Measurements from ENCODE around the gene WASF2.
A peak's percentile ranks its signal among the peaks of the same experiment; 100 is the strongest.
"Not testable (repeated sequence)": the region's sequence is repeated elsewhere in the genome, so short reads cannot be mapped to it uniquely, and the experiment has no call there.

The WASF2 gene

GRCh38 chr1:27492796-27493195 lies 2.8 kb upstream of the WASF2 start:
- no peak for DNase-seq

- no peak for DNase-seq
Measured at GRCh38 chr1:27491748-27492700, 2.1 kb upstream of the WASF2 start.

GRCh38 chr1:27489501-27489972 lies 430 bp downstream of the WASF2 start:
- DNase-seq, result no peak

- DNase-seq, result peak; percentile 79 to 88
Measured at GRCh38 chr1:27487966-27488884, 1.7 kb downstream of the WASF2 start.

- DNase-seq, result no peak
Measured at GRCh38 chr1:27485363-27485762, 4.6 kb downstream of the WASF2 start.

- no peak for DNase-seq
Measured at GRCh38 chr1:27483659-27484058, 6.3 kb downstream of the WASF2 start.

GRCh38 chr1:27481994-27482620 lies 7.9 kb downstream of the WASF2 start:
- no peak for DNase-seq

- DNase-seq, result no peak
Measured at GRCh38 chr1:27478098-27478497, 11.9 kb downstream of the WASF2 start.

GRCh38 chr1:27476237-27476636 lies 13.7 kb downstream of the WASF2 start:
- no peak for DNase-seq

GRCh38 chr1:27475720-27476119 lies 14.2 kb downstream of the WASF2 start:
- DNase-seq, result no peak

- DNase-seq, result no peak
Measured at GRCh38 chr1:27473755-27474154, 16.2 kb downstream of the WASF2 start.

- DNase-seq, result not testable (repeated sequence)
Measured at GRCh38 chr1:27472098-27472497, 17.9 kb downstream of the WASF2 start.

GRCh38 chr1:27471477-27471876 lies 18.5 kb downstream of the WASF2 start:
- no peak for DNase-seq

GRCh38 chr1:27469334-27469733 lies 20.6 kb downstream of the WASF2 start:
- no peak for DNase-seq

GRCh38 chr1:27468378-27468777 lies 21.6 kb downstream of the WASF2 start:
- not testable (repeated sequence) for DNase-seq

- DNase-seq, result no peak
Measured at GRCh38 chr1:27464926-27465647, 24.9 kb downstream of the WASF2 start.

GRCh38 chr1:27463916-27464315 lies 26.1 kb downstream of the WASF2 start:
- DNase-seq, result not testable (repeated sequence)

- DNase-seq, result not testable (repeated sequence)
Measured at GRCh38 chr1:27458521-27458920, 31.4 kb downstream of the WASF2 start.

- DNase-seq, result no peak
Measured at GRCh38 chr1:27455139-27455811, 34.7 kb downstream of the WASF2 start.

- no peak for DNase-seq
Measured at GRCh38 chr1:27454610-27455009, 35.4 kb downstream of the WASF2 start.

- DNase-seq, result no peak
Measured at GRCh38 chr1:27451343-27451742, 38.6 kb downstream of the WASF2 start.

GRCh38 chr1:27448982-27449381 lies 41.0 kb downstream of the WASF2 start:
- DNase-seq, result no peak
